ENCODE results near the gene SURF2.

The SURF2 gene

DNA sequence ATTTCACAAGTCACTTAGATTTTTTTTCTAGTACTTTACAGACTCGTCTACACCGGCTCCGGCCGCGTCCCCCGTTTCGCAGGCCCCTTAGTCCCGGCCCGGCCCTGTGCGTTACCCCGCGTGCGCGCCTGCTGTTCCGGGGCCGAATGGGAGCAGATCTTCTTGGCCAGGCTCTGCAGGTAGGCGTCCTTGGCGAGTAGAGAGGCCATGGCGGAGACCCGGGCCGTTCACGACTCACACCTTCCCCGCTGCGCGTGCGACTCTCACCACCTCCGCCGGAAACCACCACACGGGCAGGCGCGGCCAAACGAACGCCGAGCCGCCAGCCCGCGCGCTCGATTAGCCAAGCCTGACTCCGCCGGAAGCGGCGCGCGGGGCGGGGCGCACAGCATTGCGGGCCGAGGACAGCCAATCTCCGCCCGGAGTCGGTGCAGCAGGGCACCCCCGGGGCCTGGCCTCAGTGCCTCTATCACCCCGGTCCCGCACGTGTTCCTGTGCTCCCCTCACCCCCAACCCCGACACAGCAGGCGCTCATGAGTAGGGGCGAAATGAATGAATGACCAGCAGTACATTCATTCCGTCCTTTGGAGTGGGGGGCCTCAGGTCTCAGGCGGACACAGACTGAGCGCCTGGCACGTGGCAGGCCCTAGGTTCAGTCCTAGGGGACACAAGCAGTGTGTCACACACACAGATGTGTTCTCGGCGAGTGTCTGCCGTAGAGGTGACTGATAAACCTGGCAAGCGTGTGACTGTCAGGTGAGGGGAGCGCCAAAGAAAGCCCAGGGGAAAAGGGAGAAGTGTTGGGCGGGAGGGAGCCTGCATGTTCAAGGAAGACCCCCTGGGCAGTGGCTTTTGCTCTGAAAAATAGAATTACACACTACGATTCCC lies 20.2 kb upstream of the SURF2 start, which contains the start of gene SURF6:
Gene SURF6, minus strand, starts transcription at position 265 of the 888 bp plus-strand sequence. Its CDS starts 56 bp downstream, at position 209.
- peak; percentile 92 for DNase-seq (ENCODE audit: low spot score)

- DNase-seq (ENCODE audit: low spot score): no peak
These were observed 16.7 kb upstream of the SURF2 start for GRCh38 chr9:133339641-133340040.

DNA sequence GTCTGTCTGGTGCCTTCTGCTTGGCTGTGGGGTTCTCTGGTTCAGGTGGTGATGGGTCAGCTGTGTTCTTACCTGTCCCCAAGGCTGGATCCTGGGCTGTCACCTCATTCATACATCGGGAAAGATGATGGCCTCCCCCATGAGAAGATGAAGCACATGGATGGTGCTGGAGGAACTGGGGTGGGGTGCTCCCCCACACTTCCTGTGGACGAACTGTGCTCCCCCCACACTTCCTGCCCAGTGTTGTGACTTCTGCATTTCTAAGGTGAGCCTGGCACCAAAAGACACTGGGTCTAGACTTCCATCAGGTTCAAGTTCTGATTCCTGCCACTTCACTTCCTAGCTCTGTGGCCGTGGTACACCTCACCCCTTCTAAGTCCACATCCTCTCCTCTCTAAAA lies 16.1 kb upstream of the SURF2 start:
- no peak for DNase-seq (ENCODE audit: low spot score)

GRCh38 chr9:133340916-133341315 lies 15.4 kb upstream of the SURF2 start:
- no peak for DNase-seq (ENCODE audit: low spot score)

DNA sequence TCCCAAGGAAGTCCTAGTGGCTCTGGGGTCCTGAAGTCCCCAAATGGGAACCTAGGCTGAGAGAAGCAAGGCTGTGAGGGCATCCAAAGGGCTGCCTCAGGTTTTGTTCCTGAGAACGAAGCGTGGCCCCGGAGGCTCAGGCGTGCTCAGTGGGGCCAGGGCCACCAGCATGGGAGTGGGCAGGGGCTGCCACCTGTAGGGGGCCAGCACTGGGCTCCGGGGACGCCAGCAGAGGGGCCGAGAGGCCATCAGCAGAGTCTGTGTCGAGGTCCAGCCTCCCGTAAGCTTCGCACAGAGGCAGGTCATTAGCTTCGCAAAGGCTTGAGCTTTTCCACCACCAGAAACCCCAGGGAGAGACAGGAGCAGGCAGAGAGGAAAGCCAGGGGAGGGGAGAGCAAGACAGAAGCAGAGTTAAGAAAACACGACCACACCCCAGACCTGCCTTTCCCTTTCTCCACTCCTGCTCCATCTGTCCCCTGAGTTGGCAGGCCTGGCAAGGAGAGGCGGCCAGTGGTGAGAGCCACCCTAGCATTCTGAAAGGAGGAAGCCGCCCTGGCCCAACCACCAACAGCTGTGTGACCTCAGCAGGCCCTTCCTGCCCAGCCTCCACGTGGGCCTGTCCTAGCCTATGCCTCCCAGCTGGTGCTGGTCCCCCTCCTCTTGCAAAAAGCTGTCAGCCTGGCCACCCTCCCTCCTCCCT lies 14.8 kb upstream of the SURF2 start:
- DNase-seq (ENCODE audit: low spot score): no peak

GRCh38 chr9:133342069-133342406 lies 14.3 kb upstream of the SURF2 start:
- no peak for DNase-seq (ENCODE audit: low spot score)

DNA sequence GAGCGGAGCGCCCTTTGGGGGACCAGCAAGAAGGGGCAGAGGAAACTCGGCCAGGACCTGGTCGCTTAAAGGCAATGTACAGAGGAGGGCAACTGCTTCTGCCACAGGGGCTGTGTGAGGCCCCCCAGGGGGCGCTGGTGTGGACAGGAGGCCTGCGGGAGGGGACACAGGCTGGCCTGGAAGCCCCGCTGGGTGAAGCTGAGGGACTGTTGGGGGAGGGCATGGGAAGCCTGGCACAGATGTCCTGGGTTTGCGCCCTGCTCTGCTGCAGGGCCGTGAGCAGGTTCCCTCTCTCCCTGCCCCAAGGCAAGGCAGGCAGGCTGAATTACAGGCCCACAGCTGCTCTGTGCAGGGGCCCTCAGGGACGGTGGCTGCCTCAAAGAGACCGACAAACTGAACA lies 13.8 kb upstream of the SURF2 start:
- no peak for DNase-seq (ENCODE audit: low spot score)

GRCh38 chr9:133344071-133344470 lies 12.3 kb upstream of the SURF2 start:
- no peak for DNase-seq (ENCODE audit: low spot score)

- DNase-seq (ENCODE audit: low spot score): no peak
These were observed 11.4 kb upstream of the SURF2 start for GRCh38 chr9:133344979-133345378.

DNA sequence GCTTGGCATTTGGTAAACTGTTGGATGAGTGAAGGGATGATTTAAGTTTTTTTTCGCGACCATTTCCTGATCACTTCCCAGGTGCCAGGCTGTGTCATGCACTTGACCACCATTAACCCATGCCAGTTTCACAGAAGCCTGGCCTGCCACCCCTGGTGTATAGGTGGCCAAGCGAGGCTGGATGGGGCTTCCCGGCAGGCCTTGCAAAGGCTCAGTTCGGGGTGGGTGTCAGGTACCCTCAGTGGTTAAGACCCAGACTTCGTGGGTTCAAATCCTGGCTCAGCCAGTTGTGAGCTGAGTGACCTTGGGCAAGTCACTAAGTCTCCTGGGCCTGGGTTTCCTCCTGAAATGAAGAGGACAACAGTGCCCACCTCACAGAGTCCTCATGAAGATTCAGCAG lies 10.8 kb upstream of the SURF2 start:
- no peak for DNase-seq (ENCODE audit: low spot score)

DNA sequence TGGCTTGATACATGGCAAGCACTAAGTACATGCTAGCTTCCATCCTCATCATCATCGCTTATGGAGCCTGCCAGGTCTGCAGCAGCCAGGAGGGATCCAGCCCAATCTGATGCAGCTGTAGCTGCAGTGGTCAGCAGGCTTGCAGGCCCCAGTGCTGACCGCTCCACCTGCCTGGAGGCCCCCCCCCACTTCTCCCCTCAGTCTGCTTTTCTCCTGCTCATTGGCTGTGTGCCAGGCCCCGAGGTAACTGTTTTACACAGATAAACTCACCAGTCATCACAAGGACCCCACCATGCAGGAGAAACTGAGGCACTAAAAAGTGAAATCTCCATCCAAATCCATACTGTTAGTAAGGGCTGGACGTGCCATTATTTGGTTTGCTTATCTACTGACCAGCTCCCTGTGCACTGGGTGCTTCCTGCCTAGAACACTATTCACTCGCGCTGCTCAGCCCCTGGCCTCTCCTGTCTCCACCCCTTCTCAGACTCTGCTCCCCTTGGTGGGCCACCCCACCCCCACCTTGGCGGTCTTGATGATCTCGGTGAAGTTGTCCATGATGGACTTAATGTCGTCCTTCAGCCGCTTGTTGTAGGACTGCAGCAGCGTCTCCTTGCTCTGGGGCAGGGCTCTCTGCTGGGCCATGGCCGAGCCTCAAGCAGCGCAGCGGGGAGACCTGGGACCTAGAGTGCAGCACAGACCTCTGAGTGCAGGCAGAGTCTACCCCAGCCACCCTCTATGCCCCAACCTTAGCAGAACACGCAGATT lies 10.1 kb upstream of the SURF2 start:
- no peak for DNase-seq (ENCODE audit: low spot score)

GRCh38 chr9:133347515-133347984 lies 8.8 kb upstream of the SURF2 start:
- DNase-seq (ENCODE audit: low spot score): peak; percentile 38

DNA sequence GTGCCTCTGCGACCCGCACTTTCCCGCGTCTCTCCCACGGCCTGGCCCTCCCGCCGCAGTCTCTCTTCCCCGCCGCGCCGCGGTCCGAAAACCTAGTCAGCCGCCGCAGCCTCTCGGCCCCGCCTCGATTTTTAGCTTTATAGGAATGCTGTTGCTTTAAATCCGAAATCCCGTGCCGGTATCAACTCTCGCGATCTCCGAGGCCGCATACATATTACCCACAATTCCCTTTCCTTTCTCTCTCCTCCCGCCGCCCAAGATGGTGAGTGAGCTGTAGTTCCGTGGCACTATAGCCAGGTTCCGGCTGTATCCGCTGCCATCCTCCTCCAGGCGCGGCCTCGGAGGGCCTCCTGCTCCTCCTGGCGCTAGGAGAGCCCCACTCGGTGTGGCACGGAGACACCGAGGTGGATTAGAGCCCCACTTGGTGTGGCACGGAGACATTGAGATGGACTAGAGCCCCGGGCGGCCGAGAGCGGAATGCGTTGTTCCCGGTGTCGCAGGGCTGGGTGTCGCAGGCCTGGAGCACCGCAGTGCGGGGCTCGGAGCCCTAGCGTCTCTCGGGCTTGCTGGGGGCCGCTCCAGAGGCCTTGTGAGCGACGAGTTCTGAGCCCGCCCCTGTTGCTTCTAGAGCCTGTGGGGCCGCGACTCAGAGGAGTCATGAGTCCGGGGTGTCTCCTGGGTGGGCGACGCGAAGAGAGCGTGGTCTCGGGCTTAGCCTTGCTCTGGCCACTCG lies 8.2 kb upstream of the SURF2 start, which contains the start of the genes MED22 and RPL7A:
Gene MED22, minus strand, starts transcription at position 147 of the 733 bp plus-strand sequence. CDS start 1,469 bp downstream, outside the sequence.
Gene RPL7A, plus strand, starts transcription at position 234 of the 733 bp plus-strand sequence. Its CDS starts 26 bp downstream, at position 260.
- peak; percentile 96 for DNase-seq (ENCODE audit: low spot score)

- no peak for DNase-seq (ENCODE audit: low spot score)
These were observed 7.4 kb upstream of the SURF2 start for GRCh38 chr9:133348718-133349573.

DNA sequence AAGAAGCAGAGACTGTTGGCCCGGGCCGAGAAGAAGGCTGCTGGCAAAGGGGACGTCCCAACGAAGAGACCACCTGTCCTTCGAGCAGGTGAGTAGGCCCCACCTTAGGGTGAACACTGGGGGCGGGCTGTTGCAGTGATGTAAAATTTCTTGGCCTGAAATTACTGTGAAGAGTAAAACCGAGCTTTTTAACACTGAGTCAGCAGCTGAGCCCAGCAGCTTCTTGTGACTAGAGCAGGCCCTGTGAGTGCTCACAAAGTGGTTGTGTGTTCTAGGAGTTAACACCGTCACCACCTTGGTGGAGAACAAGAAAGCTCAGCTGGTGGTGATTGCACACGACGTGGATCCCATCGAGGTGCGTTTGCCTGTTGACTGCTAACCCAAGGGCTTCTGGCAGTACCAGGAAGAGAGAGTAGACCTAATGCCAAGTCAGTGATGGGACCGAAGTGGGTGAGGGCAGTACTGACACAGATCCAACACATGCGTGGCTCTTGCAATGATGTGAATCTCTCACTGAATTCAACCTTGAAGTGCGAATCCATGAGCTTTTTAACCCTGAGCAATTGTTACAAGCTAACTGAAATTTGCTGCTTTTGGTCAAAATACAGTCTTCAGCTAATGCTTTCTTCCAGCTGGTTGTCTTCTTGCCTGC lies 6.3 kb upstream of the SURF2 start:
- no peak for DNase-seq (ENCODE audit: low spot score)

- no peak for DNase-seq (ENCODE audit: low spot score)
These were observed 4.8 kb upstream of the SURF2 start for GRCh38 chr9:133351526-133351907.

DNA sequence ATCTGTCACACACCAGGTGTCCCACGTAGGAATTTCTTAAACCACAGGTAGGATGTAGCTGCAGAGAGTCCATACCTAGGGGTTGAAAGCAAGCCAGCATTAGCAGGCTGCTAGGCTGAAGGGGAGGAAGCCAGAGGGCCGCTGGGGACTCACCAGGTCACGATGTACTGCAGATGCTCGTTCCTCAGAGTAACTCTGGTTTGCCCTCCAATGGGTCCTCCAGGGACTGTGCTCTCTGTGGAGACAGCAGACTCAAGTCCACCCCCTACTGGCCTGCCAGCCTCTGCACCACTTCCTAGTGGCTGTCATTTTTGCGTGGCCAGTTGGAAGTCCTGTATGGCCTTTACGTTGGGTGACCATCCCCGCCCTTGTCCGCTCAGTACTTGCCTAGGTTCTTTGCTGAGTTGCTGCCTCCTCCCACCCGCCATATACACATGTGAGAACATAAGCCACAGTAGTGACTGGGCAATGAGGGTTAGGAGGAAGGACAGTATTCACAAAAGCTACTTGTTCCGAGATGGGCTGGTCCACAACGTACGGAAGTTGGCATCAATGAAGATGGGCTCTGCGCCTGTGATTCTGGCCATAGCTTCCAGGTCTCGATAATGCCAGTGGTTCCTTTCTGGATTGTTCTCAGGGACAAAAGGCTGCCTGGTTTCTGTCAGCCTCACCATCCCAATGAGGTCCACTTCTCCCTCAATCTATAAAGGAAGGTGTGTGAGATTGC lies 4.3 kb upstream of the SURF2 start:
- peak; percentile 67 for DNase-seq (ENCODE audit: low spot score)

- DNase-seq (ENCODE audit: low spot score): no peak
These were observed 3.6 kb upstream of the SURF2 start for GRCh38 chr9:133352635-133353340.

DNA sequence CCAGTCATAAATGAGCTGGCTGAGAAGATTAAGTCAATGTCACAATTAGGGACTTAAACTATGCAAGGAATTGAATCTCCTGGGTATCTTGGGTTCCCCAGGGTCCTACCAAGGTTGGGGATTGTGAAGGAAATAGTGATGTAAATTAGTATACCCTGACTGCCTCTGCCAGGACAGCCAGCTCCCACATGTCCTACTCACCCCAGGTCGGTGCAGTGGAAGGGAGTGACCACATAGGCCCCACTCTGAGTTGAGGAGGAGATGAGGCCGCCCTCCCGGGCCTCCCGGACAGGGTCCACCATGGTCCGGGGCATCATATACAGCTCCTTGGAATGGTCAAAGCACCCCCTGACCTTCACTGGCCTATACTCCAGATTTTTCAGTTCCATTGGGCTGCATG lies 2.8 kb upstream of the SURF2 start:
- DNase-seq (ENCODE audit: low spot score): no peak
